ENCODE data around the gene CHODL. TPM values are rescaled to one million over a fixed set of nuclear protein-coding genes. Genes with fewer than 3 reads are reported as not detected.
A peak's percentile ranks its signal among the peaks of the same experiment; 100 is the strongest.

The CHODL gene, protein sequence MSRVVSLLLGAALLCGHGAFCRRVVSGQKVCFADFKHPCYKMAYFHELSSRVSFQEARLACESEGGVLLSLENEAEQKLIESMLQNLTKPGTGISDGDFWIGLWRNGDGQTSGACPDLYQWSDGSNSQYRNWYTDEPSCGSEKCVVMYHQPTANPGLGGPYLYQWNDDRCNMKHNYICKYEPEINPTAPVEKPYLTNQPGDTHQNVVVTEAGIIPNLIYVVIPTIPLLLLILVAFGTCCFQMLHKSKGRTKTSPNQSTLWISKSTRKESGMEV
- total RNA-seq, result under 1 TPM in 3 of 4 donors, not detected in 1; 0.15 to 0.57 (median 0.22) TPM

DNA sequence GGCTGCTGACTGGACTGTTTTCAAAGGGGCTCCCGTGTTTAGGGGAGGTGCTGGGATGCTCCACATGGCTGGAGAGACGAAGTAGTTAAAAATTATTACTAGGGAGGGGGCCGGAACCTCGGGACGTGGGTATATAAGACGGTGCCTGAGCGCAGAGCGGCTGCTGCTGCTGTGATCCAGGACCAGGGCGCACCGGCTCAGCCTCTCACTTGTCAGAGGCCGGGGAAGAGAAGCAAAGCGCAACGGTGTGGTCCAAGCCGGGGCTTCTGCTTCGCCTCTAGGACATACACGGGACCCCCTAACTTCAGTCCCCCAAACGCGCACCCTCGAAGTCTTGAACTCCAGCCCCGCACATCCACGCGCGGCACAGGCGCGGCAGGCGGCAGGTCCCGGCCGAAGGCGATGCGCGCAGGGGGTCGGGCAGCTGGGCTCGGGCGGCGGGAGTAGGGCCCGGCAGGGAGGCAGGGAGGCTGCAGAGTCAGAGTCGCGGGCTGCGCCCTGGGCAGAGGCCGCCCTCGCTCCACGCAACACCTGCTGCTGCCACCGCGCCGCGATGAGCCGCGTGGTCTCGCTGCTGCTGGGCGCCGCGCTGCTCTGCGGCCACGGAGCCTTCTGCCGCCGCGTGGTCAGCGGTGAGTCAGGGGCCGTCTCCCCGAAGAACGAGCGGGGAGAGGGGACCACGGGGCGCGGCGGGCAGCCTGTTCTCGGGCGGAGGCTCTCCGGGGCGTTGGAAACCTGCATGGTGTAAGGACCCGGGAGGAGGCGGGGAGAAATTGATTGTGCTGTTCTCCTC, at the start of gene CHODL:
Gene CHODL, plus strand, starts transcription at position 163 of the 793 bp plus-strand sequence. Its CDS starts 391 bp downstream, at position 554.
- no peak within 1 kb of the TSS for H3K27ac ChIP-seq
- no peaks in the 10 kb centered on the region for H3K36me3 ChIP-seq
- intact Hi-C loops (cut with DNase I), result no loop called here
- 2 to 20% methylated on average over 4 to 14 of the region's 72 CpGs for WGBS, 2 donors
- peak within 1 kb of the TSS; percentile 6 to 58 (median 34) for H3K4me3 ChIP-seq
- peaks cover 0 to 34% (median 2%) of the 10 kb centered on the region in 4 donors for H3K27me3 ChIP-seq
- TF ChIP-seq POLR2A (IDR thresholded peaks at IDR 0.05), result no peak
- TF ChIP-seq, protein P1, sequence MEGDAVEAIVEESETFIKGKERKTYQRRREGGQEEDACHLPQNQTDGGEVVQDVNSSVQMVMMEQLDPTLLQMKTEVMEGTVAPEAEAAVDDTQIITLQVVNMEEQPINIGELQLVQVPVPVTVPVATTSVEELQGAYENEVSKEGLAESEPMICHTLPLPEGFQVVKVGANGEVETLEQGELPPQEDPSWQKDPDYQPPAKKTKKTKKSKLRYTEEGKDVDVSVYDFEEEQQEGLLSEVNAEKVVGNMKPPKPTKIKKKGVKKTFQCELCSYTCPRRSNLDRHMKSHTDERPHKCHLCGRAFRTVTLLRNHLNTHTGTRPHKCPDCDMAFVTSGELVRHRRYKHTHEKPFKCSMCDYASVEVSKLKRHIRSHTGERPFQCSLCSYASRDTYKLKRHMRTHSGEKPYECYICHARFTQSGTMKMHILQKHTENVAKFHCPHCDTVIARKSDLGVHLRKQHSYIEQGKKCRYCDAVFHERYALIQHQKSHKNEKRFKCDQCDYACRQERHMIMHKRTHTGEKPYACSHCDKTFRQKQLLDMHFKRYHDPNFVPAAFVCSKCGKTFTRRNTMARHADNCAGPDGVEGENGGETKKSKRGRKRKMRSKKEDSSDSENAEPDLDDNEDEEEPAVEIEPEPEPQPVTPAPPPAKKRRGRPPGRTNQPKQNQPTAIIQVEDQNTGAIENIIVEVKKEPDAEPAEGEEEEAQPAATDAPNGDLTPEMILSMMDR (IDR thresholded peaks at IDR 0.05), result no peak
- H3K4me1 ChIP-seq, result peaks cover 0 to 17% (median 5%) of the 10 kb centered on the region in 3 donors
- H3K9me3 ChIP-seq, result no peaks in the 10 kb centered on the region
- DNase-seq, result no peak

- Histone ChIP-seq H3K4me3 (no peak overlapping the region), H3K4me1 (no peaks in the 10 kb centered on the region), H3K27me3 (no peaks in the 10 kb centered on the region), H3K27ac (no peak overlapping the region), H3K9me3 (no peaks in the 10 kb centered on the region), H3K36me3 (no peaks in the 10 kb centered on the region)
- no peak for DNase-seq
- 69 to 84% methylated on average over 1 of the region's 1 CpG for WGBS, 2 donors
- TF ChIP-seq, protein P1 (IDR thresholded peaks at IDR 0.05), result peak in 1 of 6 experiments; percentile 14
- TF ChIP-seq POLR2A (IDR thresholded peaks at IDR 0.05), result no peak
- intact Hi-C loops (cut with DNase I), result no loop called here
These were observed 39.7 kb upstream of the CHODL start for GRCh38 chr21:18204931-18205330.

DNA sequence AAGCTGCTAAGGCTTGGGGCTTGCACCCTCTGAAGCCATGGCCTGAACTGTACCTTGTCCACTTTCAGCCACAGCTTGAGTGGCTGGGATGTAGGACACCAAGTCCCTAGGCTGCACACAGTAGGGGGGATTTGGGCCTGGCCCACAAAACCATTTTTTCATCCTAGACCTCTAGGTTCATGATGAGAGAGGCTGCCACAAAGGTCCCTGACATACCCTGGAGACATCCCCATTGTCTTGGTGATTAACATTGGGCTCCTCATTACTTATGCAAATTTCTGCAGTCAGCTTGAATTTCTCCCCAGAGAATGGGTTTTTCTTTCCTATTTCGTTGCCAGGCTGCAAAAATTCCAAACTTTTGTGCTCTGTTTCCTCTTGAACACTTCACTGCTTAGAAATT, 26.3 kb upstream of the CHODL start:
- Histone ChIP-seq H3K4me1 (no peaks in the 10 kb centered on the region), H3K27me3 (no peaks in the 10 kb centered on the region), H3K4me3 (no peak overlapping the region), H3K36me3 (no peaks in the 10 kb centered on the region), H3K9me3 (peaks cover 0 to 24% (median 3%) of the 10 kb centered on the region in 3 donors), H3K27ac (no peak overlapping the region)
- WGBS, 2 donors, result 18 to 50% methylated on average over 1 of the region's 1 CpG
- intact Hi-C loops (cut with DNase I), result no loop called here
- no peak for DNase-seq
- TF ChIP-seq, protein P1 (IDR thresholded peaks at IDR 0.05), result no peak
- TF ChIP-seq POLR2A (IDR thresholded peaks at IDR 0.05), result no peak

GRCh38 chr21:18220498-18220897, 24.1 kb upstream of the CHODL start:
- intact Hi-C loops (cut with DNase I), result no loop called here
- H3K27me3 ChIP-seq, result no peaks in the 10 kb centered on the region
- H3K27ac ChIP-seq, result no peak overlapping the region
- no peak for TF ChIP-seq POLR2A (IDR thresholded peaks at IDR 0.05)
- TF ChIP-seq, protein P1 (IDR thresholded peaks at IDR 0.05), result no peak
- peaks cover 0 to 24% (median 3%) of the 10 kb centered on the region in 3 donors for H3K9me3 ChIP-seq
- H3K36me3 ChIP-seq, result no peaks in the 10 kb centered on the region
- DNase-seq, result no peak
- no peaks in the 10 kb centered on the region for H3K4me1 ChIP-seq
- H3K4me3 ChIP-seq, result no peak overlapping the region

GRCh38 chr21:18222346-18222745, 22.3 kb upstream of the CHODL start:
- Histone ChIP-seq H3K4me3 (no peak overlapping the region), H3K9me3 (peaks cover 0 to 24% (median 3%) of the 10 kb centered on the region in 3 donors), H3K27me3 (no peaks in the 10 kb centered on the region), H3K27ac (no peak overlapping the region), H3K4me1 (no peaks in the 10 kb centered on the region), H3K36me3 (no peaks in the 10 kb centered on the region)
- DNase-seq, result no peak
- TF ChIP-seq POLR2A (IDR thresholded peaks at IDR 0.05), result no peak
- TF ChIP-seq, protein P1 (IDR thresholded peaks at IDR 0.05), result no peak
- intact Hi-C loops (cut with DNase I), result no loop called here
- WGBS, 2 donors, result 29 to 40% methylated on average over 1 of the region's 1 CpG

All from esophagus squamous epithelium (tissue), 5 donors.